GM18526 (cell line): ENCODE data around the gene TRMT1.
A peak's percentile ranks its signal among the peaks of the same experiment; 100 is the strongest.

Experiments
- POLR2A ChIP-seq: IDR thresholded peaks from 3 replicates; pipeline ENCODE4 v1.6.1; 2011; ENCODE audit not compliant: insufficient read length; ENCODE audit errors: extremely low read depth

The TRMT1 gene

GRCh38 chr19:13102666-13103580, 13.6 kb downstream of the TRMT1 start, which contains the start of gene LYL1:
TSS of gene LYL1 (minus strand) at chr19:13102858. CDS start at chr19:13101171, 1,687 bp downstream.
- peak; percentile 66 for TF ChIP-seq POLR2A

DNA sequence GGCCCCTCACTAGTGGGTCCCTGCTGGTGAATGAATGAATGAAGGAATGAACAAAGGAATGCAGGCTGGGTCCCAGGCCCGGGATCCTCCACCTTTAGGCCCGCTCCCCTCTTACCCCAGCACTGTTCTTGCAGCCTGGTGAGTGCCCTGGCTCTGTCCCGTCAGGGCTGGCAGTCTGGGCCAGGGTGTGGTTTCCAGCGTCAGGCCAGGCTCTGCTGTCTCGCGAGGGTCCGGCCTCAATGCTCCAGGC, 14.2 kb downstream of the TRMT1 start:
- TF ChIP-seq POLR2A, result no peak

DNA sequence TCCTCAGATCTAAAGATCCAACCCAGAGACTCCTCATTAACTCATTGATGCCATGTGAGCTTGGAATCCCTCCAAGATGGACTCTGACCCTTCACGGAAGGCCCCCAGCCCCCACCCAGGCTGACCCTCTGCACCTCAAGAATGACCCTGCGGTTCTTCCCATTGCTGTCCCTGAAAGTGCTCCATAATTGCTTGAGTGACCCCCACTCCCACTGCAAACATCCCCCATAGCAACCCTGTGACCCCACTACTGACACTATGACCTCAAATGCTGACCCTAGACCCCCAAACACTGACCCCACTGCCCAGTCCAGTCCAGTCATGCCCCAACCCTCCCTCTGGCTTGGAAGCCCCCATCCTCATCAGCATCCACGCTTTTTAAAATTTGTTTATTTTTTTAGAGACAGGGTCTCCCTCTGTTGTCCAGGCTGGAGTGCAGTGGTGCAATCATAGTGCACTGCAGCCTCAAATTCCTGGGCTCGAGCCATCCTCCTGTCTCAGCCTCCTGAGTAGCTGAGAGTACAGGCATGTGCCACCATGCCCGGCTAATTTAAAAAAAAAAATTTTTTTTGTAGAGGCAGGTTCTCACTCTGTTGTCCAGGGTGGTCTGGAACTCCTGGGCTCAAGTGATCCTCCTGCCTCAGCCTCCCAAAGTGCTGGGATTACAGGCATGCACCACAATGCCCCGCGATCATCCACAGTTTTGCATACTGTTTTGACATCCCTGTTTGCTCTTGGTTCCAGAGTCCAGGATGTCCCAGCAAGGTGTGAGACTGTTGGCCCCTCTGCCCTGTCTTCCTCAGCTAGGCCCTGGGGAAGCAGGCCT, 14.7 kb downstream of the TRMT1 start:
- no peak for TF ChIP-seq POLR2A

GRCh38 chr19:13100841-13101589, 15.5 kb downstream of the TRMT1 start:
- no peak for TF ChIP-seq POLR2A

DNA sequence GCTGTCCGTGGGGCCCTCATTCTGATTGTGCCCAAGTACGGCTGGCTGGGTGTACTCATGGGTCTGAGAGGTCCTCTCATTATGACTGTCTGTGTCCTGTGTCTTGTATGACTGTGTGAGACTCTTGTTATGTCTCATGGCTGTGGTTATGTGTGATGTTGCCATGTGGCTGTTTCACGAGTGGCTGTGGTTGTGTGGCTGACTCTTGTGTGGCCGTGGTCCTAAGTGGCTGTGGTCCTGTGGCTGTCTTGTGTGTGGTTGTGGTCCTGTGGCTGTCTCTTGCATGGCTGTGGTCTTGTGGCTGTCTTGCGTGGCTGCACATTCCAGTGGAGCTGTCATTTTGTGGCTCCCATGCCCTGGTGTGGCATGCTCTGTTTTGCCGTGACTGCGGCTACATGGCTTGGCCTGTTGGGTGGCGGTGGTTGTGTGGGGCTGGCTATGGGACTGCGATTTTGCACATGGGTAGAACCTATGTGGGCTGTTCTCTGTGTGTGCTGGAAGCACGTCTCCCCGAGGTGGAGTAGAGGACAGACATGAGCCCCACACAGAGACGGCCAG, 16.4 kb downstream of the TRMT1 start:
- no peak for TF ChIP-seq POLR2A

DNA sequence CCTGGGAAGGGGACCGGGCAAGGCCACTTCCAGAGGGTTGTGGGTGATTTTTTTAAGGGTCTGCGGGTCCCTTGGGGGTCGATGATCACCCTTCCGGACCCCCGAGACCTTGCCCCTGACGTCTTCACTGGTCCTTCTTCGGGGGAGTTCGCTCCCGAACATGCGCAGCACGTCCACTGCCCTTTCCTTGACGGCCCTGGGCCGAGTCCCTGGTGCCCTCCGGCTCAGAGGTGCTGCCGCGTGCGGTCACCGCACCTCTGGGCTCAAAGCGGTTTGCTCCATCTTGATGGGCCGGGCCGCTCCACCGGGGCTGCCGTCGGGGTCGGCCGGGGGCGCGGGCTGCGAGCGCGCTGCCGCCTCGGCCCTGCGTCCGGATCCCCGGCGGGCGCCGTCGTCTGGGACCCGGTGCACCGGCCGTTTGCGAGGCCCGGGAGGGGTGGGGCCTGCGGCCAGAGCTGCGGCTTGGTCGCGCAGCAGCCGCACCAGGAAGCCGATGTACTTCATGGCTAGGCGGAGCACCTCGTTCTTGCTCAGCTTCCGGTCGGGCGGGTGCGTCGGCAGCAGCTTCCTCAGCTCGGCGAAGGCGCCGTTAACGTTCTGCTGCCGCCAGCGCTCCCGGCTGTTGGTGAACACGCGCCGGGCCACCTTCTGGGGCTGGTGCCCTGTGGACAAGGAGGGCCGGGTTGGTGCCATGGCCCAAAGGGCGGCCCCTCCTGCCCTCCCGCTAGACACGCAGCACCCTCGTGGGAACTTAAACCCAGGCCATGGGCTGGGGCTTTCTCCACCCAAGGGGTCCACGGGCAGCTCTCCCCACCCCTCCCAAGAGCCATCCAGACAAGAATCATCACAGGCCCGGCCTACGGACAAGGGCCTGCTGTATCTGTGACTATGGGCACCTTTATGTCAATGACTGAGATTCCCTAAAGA, 17.2 kb downstream of the TRMT1 start:
- TF ChIP-seq POLR2A, result peak; percentile 36

- no peak for TF ChIP-seq POLR2A
These were observed 18.1 kb downstream of the TRMT1 start for GRCh38 chr19:13098277-13099072.

- no peak for TF ChIP-seq POLR2A
These were observed 18.9 kb downstream of the TRMT1 start for GRCh38 chr19:13097463-13098258.

DNA sequence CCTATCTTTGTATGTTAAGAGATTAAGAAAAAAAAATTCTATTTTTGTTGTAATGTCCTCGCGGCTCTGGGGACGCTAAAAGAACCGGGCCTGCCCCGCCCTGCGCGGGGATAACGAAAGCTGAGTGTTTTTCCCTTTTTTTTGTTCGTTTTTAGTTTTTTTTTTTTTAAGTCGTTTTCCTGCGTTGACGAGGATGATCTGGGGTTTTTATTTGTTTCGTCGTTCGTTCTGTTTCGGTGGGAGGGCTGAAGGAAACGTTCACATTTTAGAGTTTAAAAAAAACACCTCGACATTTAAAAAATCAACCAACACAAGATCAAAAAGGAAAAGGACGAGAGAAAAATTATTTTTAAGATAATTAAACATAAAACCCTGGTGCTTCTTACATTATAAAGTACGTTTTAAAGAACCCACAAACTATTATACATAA, 19.5 kb downstream of the TRMT1 start:
- TF ChIP-seq POLR2A, result no peak

DNA sequence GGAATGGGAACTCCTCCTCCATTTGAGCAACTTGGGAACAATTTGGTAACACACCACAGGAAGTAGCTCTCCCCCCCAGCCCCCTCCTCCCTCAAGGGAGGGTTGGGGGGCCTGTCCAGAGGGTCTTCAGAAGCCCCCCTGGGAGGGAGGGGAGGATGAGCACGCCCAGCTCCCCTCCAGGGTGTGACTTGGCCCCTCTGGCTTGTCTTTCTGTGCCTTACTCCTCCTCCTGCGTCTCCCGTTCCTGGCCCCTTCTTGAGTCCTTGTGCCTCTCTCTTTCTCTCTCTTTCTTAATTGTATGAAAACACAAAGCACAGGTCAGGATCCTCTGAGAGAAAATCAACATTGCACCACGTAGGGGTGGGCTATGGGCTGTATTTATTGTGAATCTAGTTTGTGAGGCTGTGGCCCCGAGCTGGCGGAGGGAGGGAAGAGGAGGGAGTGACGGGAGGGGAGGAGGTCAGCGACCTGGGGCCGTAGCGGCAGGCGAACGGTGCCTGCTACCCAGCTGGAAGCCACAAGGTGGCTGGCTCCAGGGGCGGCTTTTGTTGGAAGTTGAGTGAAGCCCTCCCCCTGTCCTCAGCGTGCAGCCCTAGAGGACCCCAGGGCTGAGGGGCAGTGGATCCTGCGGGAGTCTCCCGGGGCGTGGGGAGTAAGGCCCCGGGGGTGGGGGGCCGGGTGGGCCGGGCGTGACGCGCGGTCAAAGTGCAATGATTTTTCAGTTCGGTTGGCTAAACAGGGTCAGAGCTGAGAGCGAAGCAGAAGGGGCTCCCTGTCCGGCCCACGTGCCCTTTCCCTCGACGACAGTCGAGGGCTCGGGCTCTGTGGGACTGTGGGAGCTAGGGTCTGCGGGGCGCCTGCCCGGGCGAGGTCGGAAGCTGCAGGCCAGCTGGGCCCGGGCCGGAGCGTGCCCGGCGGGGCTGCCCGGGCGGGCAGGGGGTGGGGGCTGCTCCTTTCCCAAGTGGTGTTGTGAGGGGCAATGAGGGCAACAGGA, 20.3 kb downstream of the TRMT1 start:
- no peak for TF ChIP-seq POLR2A

DNA sequence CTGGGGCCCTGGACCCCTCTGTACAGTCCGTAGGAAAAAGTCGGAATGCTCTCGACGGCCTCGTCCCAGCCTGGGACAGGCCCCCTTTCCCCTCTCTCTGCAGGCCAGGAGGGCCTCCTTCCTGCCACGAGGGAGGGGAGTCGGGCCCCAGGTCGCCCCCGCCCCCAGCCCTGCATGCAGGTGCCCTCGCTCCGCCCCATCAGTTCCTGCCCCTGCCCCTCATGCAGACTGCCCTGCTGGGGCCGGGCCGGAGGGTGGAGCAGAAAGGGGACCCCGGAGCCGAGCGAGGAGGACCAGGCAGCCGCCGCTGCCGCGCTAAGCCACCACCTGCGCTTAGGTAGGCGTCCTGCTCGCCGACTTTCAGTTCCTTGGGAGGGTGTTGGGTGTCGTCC, 21.2 kb downstream of the TRMT1 start:
- TF ChIP-seq POLR2A, result no peak
